SK-N-SH treated with all-trans-retinoic acid at 6 μM for 48 hours (cell line): ENCODE measurements around the gene ADGRG7.

ENCODE experiments used
- ATAC-seq: fragments of 200-7000 bp; cut with Tn5 transposase; 3 replicates; pipeline ENCODE4 v1.9.1; 2020; ENCODE audit warnings: mild to moderate bottlenecking, moderate library complexity
- BACH2 ChIP-seq: fragments of 250-450 bp; sonication (Bioruptor Pico); IDR thresholded peaks from 2 replicates; pipeline ENCODE4 v1.9.0; 2021; ENCODE audit warnings: mild to moderate bottlenecking, borderline replicate concordance
- CSRNP3 ChIP-seq: fragments of 250-450 bp; sonication (Bioruptor Pico); IDR thresholded peaks from 2 replicates; pipeline ENCODE4 v1.5.1; 2021; ENCODE audit warnings: mild to moderate bottlenecking, moderate library complexity
- ESRRG ChIP-seq: fragments of 250-450 bp; sonication (Bioruptor Pico); IDR thresholded peaks from 2 replicates; pipeline ENCODE4 v1.6.1; 2021; ENCODE audit warnings: mild to moderate bottlenecking
- GLIS3 ChIP-seq: fragments of 250-450 bp; sonication (Bioruptor Pico); IDR thresholded peaks from 2 replicates; pipeline ENCODE4 v1.5.0; 2020; ENCODE audit warnings: mild to moderate bottlenecking, moderate library complexity
- ISL1 ChIP-seq: fragments of 250-450 bp; sonication (Bioruptor Pico); IDR thresholded peaks from 2 replicates; pipeline ENCODE4 v2.1.2; 2022; ENCODE audit warnings: mild to moderate bottlenecking, moderate library complexity
- OSR1 ChIP-seq: fragments of 250-450 bp; sonication (Bioruptor Pico); IDR thresholded peaks from 2 replicates; pipeline ENCODE4 v1.8.0; 2022; ENCODE audit warnings: moderate library complexity, mild to moderate bottlenecking, inconsistent platforms
- PATZ1 ChIP-seq: fragments of 250-450 bp; sonication (Bioruptor Pico); IDR thresholded peaks from 2 replicates; pipeline ENCODE4 v1.8.0; 2020; ENCODE audit warnings: mild to moderate bottlenecking, moderate library complexity, borderline replicate concordance
- PPARA ChIP-seq: fragments of 250-450 bp; sonication (Bioruptor Pico); IDR thresholded peaks from 2 replicates; pipeline ENCODE4 v1.5.0; 2020; ENCODE audit warnings: mild to moderate bottlenecking, borderline replicate concordance
- RARB ChIP-seq: fragments of 250-450 bp; sonication (Bioruptor Pico); IDR thresholded peaks from 2 replicates; pipeline ENCODE4 v1.8.0; 2021; ENCODE audit warnings: mild to moderate bottlenecking, moderate library complexity
- SNAI2 ChIP-seq: fragments of 250-450 bp; sonication (Bioruptor Pico); IDR thresholded peaks from 2 replicates; pipeline ENCODE4 v1.5.0; 2020; ENCODE audit warnings: mild to moderate bottlenecking, moderate library complexity
- TCF4 ChIP-seq: fragments of 250-450 bp; sonication (Bioruptor Pico); IDR thresholded peaks from 2 replicates; pipeline ENCODE4 v1.8.0; 2021; ENCODE audit warnings: mild to moderate bottlenecking, moderate library complexity, borderline replicate concordance
- TOX ChIP-seq: fragments of 250-450 bp; sonication (Bioruptor Pico); IDR thresholded peaks from 2 replicates; pipeline ENCODE4 v1.8.0; 2021; ENCODE audit warnings: mild to moderate bottlenecking, moderate library complexity, borderline replicate concordance
- TSHZ2 ChIP-seq: fragments of 250-450 bp; sonication (Bioruptor Pico); IDR thresholded peaks from 2 replicates; pipeline ENCODE4 v1.5.0; 2020; ENCODE audit warnings: mild to moderate bottlenecking, moderate library complexity
- ZC3H10 ChIP-seq: fragments of 250-450 bp; sonication (Bioruptor Pico); IDR thresholded peaks from 2 replicates; pipeline ENCODE4 v1.5.1; 2021; ENCODE audit warnings: mild to moderate bottlenecking, moderate library complexity
- ZFP3 ChIP-seq: fragments of 250-450 bp; sonication (Bioruptor Pico); IDR thresholded peaks from 2 replicates; pipeline ENCODE4 v1.5.0; 2020; ENCODE audit warnings: mild to moderate bottlenecking, moderate library complexity
- ZNF565 ChIP-seq: fragments of 450-650 bp; formaldehyde crosslinking; conservative IDR thresholded peaks from 2 replicates; pipeline ENCODE4 v1.5.0; 2020; ENCODE audit warnings: low read depth, mild to moderate bottlenecking, moderate library complexity
- ZNF70 ChIP-seq: fragments of 450-650 bp; formaldehyde crosslinking; IDR thresholded peaks from 2 replicates; pipeline ENCODE4 v1.5.0; 2020; ENCODE audit warnings: mild to moderate bottlenecking, moderate library complexity
- ZNF8 ChIP-seq: fragments of 450-650 bp; formaldehyde crosslinking; IDR thresholded peaks from 2 replicates; pipeline ENCODE4 v1.5.0; 2020; ENCODE audit warnings: mild to moderate bottlenecking, moderate library complexity
- TF ChIP-seq, protein P1 (sequence below): fragments of 250-450 bp; sonication (Bioruptor Pico); IDR thresholded peaks from 2 replicates; pipeline ENCODE4 v1.5.1; 2020; ENCODE audit warnings: low read depth, mild to moderate bottlenecking, moderate library complexity
- TF ChIP-seq, protein P2 (sequence below): fragments of 250-450 bp; sonication (Bioruptor Pico); IDR thresholded peaks from 2 replicates; pipeline ENCODE4 v1.8.0; 2021; ENCODE audit warnings: low read depth, mild to moderate bottlenecking, moderate library complexity, borderline replicate concordance

The ADGRG7 gene

DNA sequence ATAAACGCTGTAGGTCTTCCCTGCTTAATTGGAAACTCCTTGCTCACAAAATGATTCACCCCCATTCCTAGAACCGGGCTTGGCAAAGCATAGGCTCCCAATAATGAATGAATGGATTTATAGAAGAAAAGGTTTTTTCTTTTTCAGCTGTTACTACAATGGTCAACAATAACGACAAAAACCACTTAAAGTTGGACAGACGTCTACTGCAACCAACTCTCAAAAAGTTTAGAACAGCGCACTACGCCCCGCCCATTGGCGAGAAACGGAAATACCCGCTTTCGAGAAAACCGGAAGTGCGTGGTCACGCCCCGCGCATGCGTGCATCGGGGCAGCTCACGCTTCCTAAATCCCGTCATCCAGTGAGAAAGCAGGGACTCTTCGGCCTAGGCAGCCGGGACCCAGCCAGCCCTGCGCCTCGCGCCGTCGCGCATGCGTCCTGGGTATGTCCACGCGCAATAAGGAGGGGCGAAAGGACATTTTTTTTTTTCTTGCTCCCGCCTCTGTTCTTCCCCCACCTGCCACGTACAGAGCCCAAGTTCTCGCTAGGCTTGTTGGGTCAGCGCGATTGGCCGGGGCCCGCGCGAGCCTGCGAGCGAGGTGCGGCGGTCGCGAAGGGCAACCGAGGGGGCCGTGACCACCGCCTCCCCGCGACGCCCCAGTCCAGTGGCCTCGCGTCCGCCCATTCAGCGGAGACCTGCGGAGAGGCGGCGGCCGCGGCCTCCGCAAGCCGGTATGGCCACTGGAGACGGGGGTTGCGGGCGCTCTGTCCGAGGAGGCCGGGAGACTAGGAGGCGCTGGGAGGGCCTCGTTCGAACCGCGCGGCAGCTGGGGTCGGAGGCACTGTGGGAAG lies 99.8 kb downstream of the ADGRG7 start, which contains the start of gene TFG:
Gene TFG, plus strand, starts transcription at position 506 of the 853 bp plus-strand sequence. CDS start 4,192 bp downstream, outside the sequence.
- TF ChIP-seq ZFP3: no peak
- no peak for TF ChIP-seq SNAI2 (CRISPR knock-in tag)
- TF ChIP-seq, protein P1, sequence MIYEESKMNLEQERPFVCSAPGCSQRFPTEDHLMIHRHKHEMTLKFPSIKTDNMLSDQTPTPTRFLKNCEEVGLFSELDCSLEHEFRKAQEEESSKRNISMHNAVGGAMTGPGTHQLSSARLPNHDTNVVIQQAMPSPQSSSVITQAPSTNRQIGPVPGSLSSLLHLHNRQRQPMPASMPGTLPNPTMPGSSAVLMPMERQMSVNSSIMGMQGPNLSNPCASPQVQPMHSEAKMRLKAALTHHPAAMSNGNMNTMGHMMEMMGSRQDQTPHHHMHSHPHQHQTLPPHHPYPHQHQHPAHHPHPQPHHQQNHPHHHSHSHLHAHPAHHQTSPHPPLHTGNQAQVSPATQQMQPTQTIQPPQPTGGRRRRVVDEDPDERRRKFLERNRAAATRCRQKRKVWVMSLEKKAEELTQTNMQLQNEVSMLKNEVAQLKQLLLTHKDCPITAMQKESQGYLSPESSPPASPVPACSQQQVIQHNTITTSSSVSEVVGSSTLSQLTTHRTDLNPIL (CRISPR knock-in tag): no peak
- TF ChIP-seq ZNF70 (CRISPR knock-in tag): no peak
- TF ChIP-seq ISL1 (CRISPR knock-in tag): no peak
- no peak for TF ChIP-seq PATZ1 (CRISPR knock-in tag)
- TF ChIP-seq ZNF8: no peak
- TF ChIP-seq RARB: no peak
- TF ChIP-seq, protein P2, sequence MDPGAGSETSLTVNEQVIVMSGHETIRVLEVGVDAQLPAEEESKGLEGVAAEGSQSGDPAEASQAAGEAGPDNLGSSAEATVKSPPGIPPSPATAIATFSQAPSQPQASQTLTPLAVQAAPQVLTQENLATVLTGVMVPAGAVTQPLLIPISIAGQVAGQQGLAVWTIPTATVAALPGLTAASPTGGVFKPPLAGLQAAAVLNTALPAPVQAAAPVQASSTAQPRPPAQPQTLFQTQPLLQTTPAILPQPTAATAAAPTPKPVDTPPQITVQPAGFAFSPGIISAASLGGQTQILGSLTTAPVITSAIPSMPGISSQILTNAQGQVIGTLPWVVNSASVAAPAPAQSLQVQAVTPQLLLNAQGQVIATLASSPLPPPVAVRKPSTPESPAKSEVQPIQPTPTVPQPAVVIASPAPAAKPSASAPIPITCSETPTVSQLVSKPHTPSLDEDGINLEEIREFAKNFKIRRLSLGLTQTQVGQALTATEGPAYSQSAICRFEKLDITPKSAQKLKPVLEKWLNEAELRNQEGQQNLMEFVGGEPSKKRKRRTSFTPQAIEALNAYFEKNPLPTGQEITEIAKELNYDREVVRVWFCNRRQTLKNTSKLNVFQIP (CRISPR knock-in tag): no peak
- no peak for TF ChIP-seq CSRNP3 (CRISPR knock-in tag)
- no peak for TF ChIP-seq TSHZ2
- no peak for TF ChIP-seq ZC3H10
- no peak for TF ChIP-seq ESRRG (CRISPR knock-in tag)
- no peak for TF ChIP-seq BACH2 (CRISPR knock-in tag)
- TF ChIP-seq ZNF565 (CRISPR knock-in tag): no peak
- TF ChIP-seq TOX (CRISPR knock-in tag): no peak
- TF ChIP-seq OSR1 (CRISPR knock-in tag): no peak
- TF ChIP-seq TCF4 (CRISPR knock-in tag): no peak
- TF ChIP-seq PPARA: no peak

GRCh38 chr3:100709842-100710260 lies 100.5 kb downstream of the ADGRG7 start:
- ATAC-seq: peak; percentile 45
- TF ChIP-seq ISL1 (CRISPR knock-in tag) (no peak), SNAI2 (CRISPR knock-in tag) (no peak), ESRRG (CRISPR knock-in tag) (no peak), OSR1 (CRISPR knock-in tag) (no peak), RARB (no peak), CSRNP3 (CRISPR knock-in tag) (no peak), ZNF8 (no peak), PPARA (no peak), TCF4 (CRISPR knock-in tag) (no peak), ZFP3 (no peak), ZNF565 (CRISPR knock-in tag) (no peak), GLIS3 (CRISPR knock-in tag) (no peak)
- TF ChIP-seq, protein P1 (CRISPR knock-in tag): no peak
- TF ChIP-seq, protein P2 (CRISPR knock-in tag): no peak

More for the DNA sequence above, 99.8 kb downstream of the ADGRG7 start, which contains the start of gene TFG:
- ATAC-seq: peak; percentile 95
